Measurements from ENCODE around the gene PELO.
A peak's percentile ranks its signal among the peaks of the same experiment; 100 is the strongest.
"Not testable (repeated sequence)": the region's sequence is repeated elsewhere in the genome, so short reads cannot be mapped to it uniquely, and the experiment has no call there.

The PELO gene

DNA sequence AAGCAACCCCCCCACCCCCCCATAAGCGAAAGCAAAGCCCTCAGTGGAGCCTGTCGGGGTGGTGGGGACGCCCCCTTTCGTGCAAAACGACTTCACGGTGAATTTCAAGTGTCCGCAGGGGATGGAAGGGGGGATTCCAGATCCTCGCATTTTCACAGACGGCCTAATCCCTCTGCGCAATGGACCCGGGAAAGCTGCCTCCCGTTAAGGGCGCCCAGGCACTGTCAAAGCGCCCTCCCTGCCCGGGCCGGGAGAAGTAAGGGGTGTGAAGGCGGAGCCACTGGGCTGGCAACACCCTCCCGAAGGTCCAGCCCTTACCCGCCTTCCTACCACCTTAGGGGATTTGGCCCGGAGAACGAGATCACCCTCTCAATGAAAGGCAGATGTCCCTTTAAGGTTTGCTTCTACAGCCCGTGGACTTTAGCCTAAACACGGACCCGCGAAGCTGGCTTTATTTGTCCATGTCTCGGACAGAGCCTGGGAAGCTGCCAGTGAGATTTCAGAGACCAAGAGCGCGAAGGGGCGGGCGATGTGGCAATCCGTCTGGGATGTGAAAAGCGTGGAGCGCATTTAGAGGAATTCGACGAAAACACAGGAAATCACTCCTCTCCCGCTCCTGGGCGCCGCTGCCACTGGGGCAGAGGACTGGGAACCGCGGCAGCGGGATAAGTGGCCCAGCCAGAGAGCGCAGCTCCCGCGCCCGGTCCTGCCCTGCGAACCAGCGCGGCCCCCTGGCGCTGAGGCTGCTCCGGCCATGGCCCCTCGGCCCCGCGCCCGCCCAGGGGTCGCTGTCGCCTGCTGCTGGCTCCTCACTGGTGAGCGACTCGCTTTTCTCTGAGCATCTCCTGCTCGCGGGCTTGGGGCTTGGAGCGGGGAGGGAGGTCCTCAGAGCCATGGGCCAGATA, at the start of gene PELO, which contains the start of gene ITGA1:
Gene PELO, plus strand, starts transcription at position 317 of the 905 bp plus-strand sequence. CDS start 12,479 bp downstream, outside the sequence.
Gene ITGA1, plus strand, starts transcription at position 317 of the 905 bp plus-strand sequence. Its CDS starts 438 bp downstream, at position 755.
- Mint-ChIP-seq H3K27ac (peak within 1 kb of the TSS; percentile 73), H3K36me3 (no peaks in the 10 kb centered on the region), H3K27me3 (peaks cover 46% of the 10 kb centered on the region), H3K4me1 (peaks cover 20% of the 10 kb centered on the region), H3K9me3 (no peaks in the 10 kb centered on the region), H3K4me3 (peak within 1 kb of the TSS; percentile 84)
- ATAC-seq = peak; percentile 85

DNA sequence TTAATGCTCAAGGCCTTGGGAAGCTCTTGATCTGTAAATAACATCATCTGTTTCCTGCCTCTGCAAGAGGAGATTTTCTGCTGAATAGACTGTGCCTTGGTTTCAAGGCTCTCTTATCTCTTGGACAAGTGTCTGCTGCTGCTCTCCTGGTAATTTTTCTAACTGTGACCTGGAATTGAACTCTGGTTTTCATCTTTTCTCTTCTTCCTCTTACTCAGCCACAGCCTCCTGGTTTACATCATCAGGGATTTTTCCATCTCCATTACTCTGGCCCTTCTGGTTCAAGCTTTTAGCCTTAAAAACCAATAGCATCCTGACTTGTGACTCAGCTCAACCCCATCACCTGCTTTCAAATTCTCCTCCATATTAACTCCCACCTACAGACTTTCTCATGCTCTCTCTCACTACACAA, 49.6 kb upstream of the PELO start:
- Mint-ChIP-seq H3K27me3 (peaks cover 9% of the 10 kb centered on the region), H3K36me3 (no peaks in the 10 kb centered on the region), H3K4me3 (no peak overlapping the region), H3K9me3 (no peaks in the 10 kb centered on the region), H3K4me1 (no peaks in the 10 kb centered on the region), H3K27ac (no peak overlapping the region)
- no peak for ATAC-seq

DNA sequence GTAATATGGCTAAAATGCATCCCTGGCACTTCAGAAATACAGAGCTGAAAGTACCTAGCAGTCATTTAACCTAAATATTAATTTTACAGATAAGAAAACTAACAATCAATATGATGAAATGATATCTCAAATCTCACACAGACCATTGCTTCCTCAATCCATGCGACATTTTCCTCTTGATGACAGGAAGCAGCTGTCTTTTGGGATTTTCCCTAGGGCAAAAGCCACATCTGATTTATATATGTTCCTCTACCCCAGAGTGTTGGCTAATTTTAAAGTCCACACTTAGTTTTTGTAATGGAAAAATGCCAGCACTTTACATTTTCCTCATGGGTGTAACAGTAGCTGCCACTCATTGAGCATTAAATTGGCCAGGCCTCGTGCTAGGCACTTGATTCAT, 47.7 kb upstream of the PELO start:
- Mint-ChIP-seq H3K27ac (no peak overlapping the region), H3K9me3 (no peaks in the 10 kb centered on the region), H3K4me1 (no peaks in the 10 kb centered on the region), H3K4me3 (no peak overlapping the region), H3K27me3 (peaks cover 9% of the 10 kb centered on the region), H3K36me3 (no peaks in the 10 kb centered on the region)
- no peak for ATAC-seq

GRCh38 chr5:52743012-52743411, 44.7 kb upstream of the PELO start:
- Mint-ChIP-seq H3K27ac (no peak overlapping the region), H3K4me1 (no peaks in the 10 kb centered on the region), H3K36me3 (no peaks in the 10 kb centered on the region), H3K27me3 (peaks cover 17% of the 10 kb centered on the region), H3K4me3 (no peak overlapping the region), H3K9me3 (no peaks in the 10 kb centered on the region)
- ATAC-seq = no peak

DNA sequence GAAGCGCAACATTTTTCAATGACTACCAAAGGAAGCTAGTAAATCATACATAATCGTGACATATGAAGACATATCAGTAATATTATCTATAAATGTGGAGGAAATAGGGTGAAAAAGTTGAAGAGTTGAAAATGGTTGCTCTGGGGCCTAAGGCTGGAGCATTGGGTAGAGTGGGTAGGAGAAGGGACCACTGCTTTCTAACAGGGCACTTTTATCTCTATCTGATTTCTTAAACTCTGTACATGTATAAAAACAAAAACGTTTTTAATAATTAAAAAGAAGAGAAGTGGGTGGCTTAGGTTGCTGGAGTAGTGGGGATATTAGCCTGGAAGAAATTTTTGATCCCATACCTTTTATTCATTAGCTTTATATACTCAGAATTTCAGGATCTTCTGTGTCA, 44.2 kb upstream of the PELO start:
- H3K9me3 Mint-ChIP-seq = no peaks in the 10 kb centered on the region
- no peaks in the 10 kb centered on the region for H3K36me3 Mint-ChIP-seq
- no peak overlapping the region for H3K4me3 Mint-ChIP-seq
- ATAC-seq = no peak
- no peak overlapping the region for H3K27ac Mint-ChIP-seq
- no peaks in the 10 kb centered on the region for H3K4me1 Mint-ChIP-seq
- H3K27me3 Mint-ChIP-seq = peaks cover 17% of the 10 kb centered on the region

- Mint-ChIP-seq H3K9me3 (no peaks in the 10 kb centered on the region), H3K27me3 (peaks cover 17% of the 10 kb centered on the region), H3K27ac (no peak overlapping the region), H3K36me3 (no peaks in the 10 kb centered on the region), H3K4me3 (no peak overlapping the region), H3K4me1 (no peaks in the 10 kb centered on the region)
- no peak for ATAC-seq
Measured at GRCh38 chr5:52743970-52744369, 43.7 kb upstream of the PELO start.

- ATAC-seq, H3K9me3 Mint-ChIP-seq, H3K27ac Mint-ChIP-seq, H3K4me3 Mint-ChIP-seq, H3K4me1 Mint-ChIP-seq, H3K36me3 Mint-ChIP-seq: not testable (repeated sequence)
- H3K27me3 Mint-ChIP-seq = peaks cover 17% of the 10 kb centered on the region
Measured at GRCh38 chr5:52744867-52745458, 42.8 kb upstream of the PELO start.

DNA sequence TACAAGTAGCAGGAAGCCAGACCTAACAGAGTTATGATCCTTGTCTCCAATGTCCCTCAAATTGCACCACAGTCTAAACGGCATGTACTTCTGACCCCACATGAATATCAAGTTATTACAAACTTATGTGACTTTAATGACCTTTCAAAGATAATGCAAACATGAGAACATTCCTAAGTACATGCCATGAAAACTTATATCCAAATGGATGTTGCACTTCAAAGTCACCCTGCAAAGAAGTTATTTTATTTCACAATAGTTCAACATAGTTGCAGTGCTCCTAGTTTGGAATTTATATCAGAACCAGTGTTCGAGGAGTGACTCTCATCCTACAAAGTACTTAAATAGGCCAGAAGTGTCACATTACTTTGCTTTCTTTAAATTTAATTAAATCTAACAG, 41.2 kb upstream of the PELO start:
- no peak overlapping the region for H3K4me3 Mint-ChIP-seq
- no peaks in the 10 kb centered on the region for H3K4me1 Mint-ChIP-seq
- no peaks in the 10 kb centered on the region for H3K9me3 Mint-ChIP-seq
- peaks cover 13% of the 10 kb centered on the region for H3K27me3 Mint-ChIP-seq
- H3K36me3 Mint-ChIP-seq = no peaks in the 10 kb centered on the region
- no peak for ATAC-seq
- H3K27ac Mint-ChIP-seq = no peak overlapping the region

GRCh38 chr5:52748590-52748989, 39.1 kb upstream of the PELO start:
- Mint-ChIP-seq H3K27me3 (peaks cover 9% of the 10 kb centered on the region), H3K4me3 (no peak overlapping the region), H3K27ac (no peak overlapping the region), H3K9me3 (no peaks in the 10 kb centered on the region), H3K36me3 (no peaks in the 10 kb centered on the region), H3K4me1 (no peaks in the 10 kb centered on the region)
- ATAC-seq = no peak

- Mint-ChIP-seq H3K4me1 (peaks cover 4% of the 10 kb centered on the region), H3K27ac (no peak overlapping the region), H3K4me3 (no peak overlapping the region), H3K27me3 (peaks cover 9% of the 10 kb centered on the region), H3K36me3 (no peaks in the 10 kb centered on the region), H3K9me3 (no peaks in the 10 kb centered on the region)
- ATAC-seq = no peak
Measured at GRCh38 chr5:52749666-52750065, 38.0 kb upstream of the PELO start.

DNA sequence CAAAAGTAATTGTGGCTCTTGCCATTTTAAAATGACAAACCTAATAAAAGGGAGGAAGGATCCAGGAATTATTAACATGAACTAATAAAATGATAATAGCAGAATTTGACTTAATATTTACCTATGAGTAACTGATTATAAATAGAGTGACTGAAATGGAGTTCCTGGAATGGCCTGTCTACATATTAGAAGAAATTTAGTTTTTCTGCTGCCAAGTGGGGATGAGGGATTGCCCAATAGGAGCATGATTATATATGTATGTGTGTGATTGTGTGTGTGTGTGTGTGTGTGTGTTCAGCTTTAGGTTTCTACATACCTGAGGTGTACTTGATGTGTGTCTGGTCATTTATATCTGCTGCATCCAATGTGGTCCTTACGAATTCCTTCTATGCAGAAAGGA, 36.6 kb upstream of the PELO start:
- Mint-ChIP-seq H3K4me1 (peaks cover 4% of the 10 kb centered on the region), H3K27me3 (peaks cover 1% of the 10 kb centered on the region), H3K36me3 (no peaks in the 10 kb centered on the region), H3K9me3 (no peaks in the 10 kb centered on the region), H3K4me3 (no peak overlapping the region), H3K27ac (no peak overlapping the region)
- no peak for ATAC-seq

DNA sequence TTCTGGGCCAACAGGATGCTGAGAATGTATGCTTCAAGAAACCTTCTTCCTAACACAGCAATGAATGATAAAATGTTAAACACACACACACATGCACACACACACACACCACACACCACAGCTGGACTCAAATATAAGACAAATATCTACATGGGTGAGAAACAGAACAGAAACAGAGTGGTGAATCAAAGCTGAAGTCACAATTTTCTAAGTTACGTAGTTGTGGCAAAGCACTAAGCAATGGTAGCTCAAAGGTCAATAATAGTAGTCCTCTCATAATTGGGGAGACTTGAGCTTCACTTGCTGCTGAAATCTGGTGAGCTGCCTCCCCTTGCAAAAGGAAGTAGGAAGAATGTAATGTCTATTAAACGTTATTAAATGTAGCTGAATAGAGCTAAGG, 33.7 kb upstream of the PELO start:
- H3K4me1 Mint-ChIP-seq = peaks cover 4% of the 10 kb centered on the region
- ATAC-seq = no peak
- H3K4me3 Mint-ChIP-seq = no peak overlapping the region
- H3K27me3 Mint-ChIP-seq = no peaks in the 10 kb centered on the region
- H3K36me3 Mint-ChIP-seq = no peaks in the 10 kb centered on the region
- no peak overlapping the region for H3K27ac Mint-ChIP-seq
- H3K9me3 Mint-ChIP-seq = no peaks in the 10 kb centered on the region

DNA sequence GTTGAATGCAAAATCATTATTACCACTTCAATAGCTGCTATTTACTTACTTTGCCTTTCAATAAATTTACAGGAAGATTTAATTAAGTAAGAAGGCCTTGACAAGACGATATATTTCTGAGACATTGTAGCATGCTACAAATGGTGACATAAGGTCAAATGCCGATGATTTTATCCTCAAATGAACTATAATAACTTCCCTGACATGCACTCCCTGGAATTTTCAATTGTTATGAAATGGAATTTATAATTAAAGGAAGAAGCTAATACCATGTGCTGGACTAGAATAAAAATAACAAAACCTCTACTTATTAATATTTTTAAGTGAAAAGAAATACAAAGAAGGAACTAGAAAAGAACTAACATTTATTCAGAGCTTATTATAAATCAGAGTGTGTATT, 30.2 kb upstream of the PELO start:
- no peaks in the 10 kb centered on the region for H3K27me3 Mint-ChIP-seq
- H3K4me1 Mint-ChIP-seq = peaks cover 11% of the 10 kb centered on the region
- H3K36me3 Mint-ChIP-seq = no peaks in the 10 kb centered on the region
- H3K9me3 Mint-ChIP-seq = no peaks in the 10 kb centered on the region
- no peak overlapping the region for H3K4me3 Mint-ChIP-seq
- ATAC-seq = no peak
- H3K27ac Mint-ChIP-seq = no peak overlapping the region

DNA sequence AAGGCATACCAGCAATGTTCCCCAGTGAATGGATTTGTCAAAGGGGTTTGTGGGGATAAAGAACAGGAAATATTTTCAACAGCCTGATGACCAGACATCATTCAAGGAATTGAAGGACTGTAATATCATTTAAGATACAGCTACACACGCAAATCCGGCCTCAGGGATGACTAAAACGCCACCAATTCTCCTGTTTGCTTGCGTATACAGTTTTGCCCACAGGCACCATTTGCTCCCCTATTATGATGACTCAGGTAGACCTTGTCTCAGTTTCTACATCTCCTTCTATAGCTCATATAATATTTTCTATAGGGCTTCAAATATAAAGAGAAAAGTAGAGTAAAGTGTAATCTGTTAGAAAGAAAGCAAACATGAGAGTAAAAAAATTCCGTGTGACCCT, 29.7 kb upstream of the PELO start:
- no peak overlapping the region for H3K27ac Mint-ChIP-seq
- H3K9me3 Mint-ChIP-seq = no peaks in the 10 kb centered on the region
- H3K27me3 Mint-ChIP-seq = no peaks in the 10 kb centered on the region
- ATAC-seq = no peak
- H3K4me1 Mint-ChIP-seq = peaks cover 11% of the 10 kb centered on the region
- H3K4me3 Mint-ChIP-seq = no peak overlapping the region
- H3K36me3 Mint-ChIP-seq = no peaks in the 10 kb centered on the region

GRCh38 chr5:52759331-52759730, 28.4 kb upstream of the PELO start:
- no peak for ATAC-seq
- Mint-ChIP-seq H3K27ac (no peak overlapping the region), H3K36me3 (no peaks in the 10 kb centered on the region), H3K4me1 (peaks cover 9% of the 10 kb centered on the region), H3K9me3 (no peaks in the 10 kb centered on the region), H3K27me3 (no peaks in the 10 kb centered on the region), H3K4me3 (no peak overlapping the region)

Measured in stimulated activated memory B cell treated with anti-CD40 and anti-IgM and Interleukin-4, amounts not matched to agents 10 μg/mL and 1 μg/mL and 100 μg/mL, for 72 hours (primary cell).